22Rv1 (cell line): ENCODE results near the gene FUT6.

Source experiments
- ZFX ChIP-seq: fragments of 450-650 bp; IDR thresholded peaks from 2 replicates; pipeline ENCODE4 v1.6.1; 2017; ENCODE audit warnings: antibody characterized with exemption, borderline replicate concordance
- TF ChIP-seq, protein P1 (sequence below): fragments of 450-650 bp; IDR thresholded peaks from 2 replicates; pipeline ENCODE4 v1.5.1; 2017; ENCODE audit warnings: mild to moderate bottlenecking

- TF ChIP-seq, protein P1, sequence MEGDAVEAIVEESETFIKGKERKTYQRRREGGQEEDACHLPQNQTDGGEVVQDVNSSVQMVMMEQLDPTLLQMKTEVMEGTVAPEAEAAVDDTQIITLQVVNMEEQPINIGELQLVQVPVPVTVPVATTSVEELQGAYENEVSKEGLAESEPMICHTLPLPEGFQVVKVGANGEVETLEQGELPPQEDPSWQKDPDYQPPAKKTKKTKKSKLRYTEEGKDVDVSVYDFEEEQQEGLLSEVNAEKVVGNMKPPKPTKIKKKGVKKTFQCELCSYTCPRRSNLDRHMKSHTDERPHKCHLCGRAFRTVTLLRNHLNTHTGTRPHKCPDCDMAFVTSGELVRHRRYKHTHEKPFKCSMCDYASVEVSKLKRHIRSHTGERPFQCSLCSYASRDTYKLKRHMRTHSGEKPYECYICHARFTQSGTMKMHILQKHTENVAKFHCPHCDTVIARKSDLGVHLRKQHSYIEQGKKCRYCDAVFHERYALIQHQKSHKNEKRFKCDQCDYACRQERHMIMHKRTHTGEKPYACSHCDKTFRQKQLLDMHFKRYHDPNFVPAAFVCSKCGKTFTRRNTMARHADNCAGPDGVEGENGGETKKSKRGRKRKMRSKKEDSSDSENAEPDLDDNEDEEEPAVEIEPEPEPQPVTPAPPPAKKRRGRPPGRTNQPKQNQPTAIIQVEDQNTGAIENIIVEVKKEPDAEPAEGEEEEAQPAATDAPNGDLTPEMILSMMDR = no peak
- TF ChIP-seq ZFX = no peak
Observed at GRCh38 chr19:5865772-5866171, 26.3 kb upstream of the FUT6 start.
